ENCODE data around the gene DSTN. TPM values are rescaled to one million over a fixed set of nuclear protein-coding genes. Genes with fewer than 3 reads are reported as not detected.
A peak's percentile ranks its signal among the peaks of the same experiment; 100 is the strongest.

The DSTN gene
- total and polyA plus RNA-seq, 9 of the 15 experiments (the other 6 are each of a cell fraction or from before 2014, with no cell fraction given): 25.7 to 88.3 (median 61.0) TPM

DNA sequence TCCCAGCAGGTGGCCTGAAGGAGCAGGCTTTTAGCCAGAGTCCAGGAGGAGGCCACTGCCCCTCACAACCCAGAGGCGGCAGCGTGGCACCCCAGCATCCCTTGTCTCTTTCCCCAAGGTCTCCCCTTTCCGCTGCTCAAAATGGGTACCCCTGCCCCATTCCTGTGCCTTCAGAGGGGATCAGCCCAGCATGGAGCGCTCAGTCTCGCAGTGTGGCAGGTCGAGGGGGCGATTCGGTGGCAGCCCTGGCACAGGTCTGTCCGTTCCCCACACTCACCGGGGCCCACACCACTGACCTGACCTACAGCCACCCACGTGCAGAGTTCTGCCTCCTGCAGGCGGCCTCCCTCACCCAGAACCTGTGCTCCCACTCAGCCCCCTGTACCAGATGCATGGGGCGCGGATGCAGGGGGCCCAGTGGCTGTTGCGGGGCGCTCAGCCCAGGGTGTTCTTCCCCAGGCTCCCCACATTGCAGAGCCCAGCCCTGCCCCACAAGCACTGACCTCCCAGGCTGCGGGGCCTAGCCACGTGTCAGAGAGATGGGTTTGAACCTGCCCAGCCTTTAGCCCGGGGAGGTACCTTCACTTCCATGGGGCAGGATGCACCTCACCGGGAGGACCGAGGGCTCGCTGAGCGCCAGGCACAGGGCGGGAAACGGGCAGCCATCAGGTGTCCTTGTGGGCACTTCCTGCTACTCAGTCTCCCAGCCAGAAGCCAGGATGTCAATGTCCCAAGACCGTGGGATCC is 41.8 kb downstream of the DSTN start (continued):
- TF ChIP-seq, protein P1, sequence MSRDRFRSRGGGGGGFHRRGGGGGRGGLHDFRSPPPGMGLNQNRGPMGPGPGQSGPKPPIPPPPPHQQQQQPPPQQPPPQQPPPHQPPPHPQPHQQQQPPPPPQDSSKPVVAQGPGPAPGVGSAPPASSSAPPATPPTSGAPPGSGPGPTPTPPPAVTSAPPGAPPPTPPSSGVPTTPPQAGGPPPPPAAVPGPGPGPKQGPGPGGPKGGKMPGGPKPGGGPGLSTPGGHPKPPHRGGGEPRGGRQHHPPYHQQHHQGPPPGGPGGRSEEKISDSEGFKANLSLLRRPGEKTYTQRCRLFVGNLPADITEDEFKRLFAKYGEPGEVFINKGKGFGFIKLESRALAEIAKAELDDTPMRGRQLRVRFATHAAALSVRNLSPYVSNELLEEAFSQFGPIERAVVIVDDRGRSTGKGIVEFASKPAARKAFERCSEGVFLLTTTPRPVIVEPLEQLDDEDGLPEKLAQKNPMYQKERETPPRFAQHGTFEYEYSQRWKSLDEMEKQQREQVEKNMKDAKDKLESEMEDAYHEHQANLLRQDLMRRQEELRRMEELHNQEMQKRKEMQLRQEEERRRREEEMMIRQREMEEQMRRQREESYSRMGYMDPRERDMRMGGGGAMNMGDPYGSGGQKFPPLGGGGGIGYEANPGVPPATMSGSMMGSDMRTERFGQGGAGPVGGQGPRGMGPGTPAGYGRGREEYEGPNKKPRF (IDR thresholded peaks at IDR 0.05; ENCODE audit: low read depth, low read length): no peak
- TF ChIP-seq, protein P2, sequence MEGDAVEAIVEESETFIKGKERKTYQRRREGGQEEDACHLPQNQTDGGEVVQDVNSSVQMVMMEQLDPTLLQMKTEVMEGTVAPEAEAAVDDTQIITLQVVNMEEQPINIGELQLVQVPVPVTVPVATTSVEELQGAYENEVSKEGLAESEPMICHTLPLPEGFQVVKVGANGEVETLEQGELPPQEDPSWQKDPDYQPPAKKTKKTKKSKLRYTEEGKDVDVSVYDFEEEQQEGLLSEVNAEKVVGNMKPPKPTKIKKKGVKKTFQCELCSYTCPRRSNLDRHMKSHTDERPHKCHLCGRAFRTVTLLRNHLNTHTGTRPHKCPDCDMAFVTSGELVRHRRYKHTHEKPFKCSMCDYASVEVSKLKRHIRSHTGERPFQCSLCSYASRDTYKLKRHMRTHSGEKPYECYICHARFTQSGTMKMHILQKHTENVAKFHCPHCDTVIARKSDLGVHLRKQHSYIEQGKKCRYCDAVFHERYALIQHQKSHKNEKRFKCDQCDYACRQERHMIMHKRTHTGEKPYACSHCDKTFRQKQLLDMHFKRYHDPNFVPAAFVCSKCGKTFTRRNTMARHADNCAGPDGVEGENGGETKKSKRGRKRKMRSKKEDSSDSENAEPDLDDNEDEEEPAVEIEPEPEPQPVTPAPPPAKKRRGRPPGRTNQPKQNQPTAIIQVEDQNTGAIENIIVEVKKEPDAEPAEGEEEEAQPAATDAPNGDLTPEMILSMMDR (IDR thresholded peaks at IDR 0.05 in 2 of 3, conservative IDR thresholded peaks at IDR 0.05 in 1 of 3; ENCODE audit: insufficient read depth in 2 of 3, low read depth in 1 of 3, low read length in 3 of 3): peak; percentile 26 to 62 (median 38); a peak in 3 of 6 replicates

DNA sequence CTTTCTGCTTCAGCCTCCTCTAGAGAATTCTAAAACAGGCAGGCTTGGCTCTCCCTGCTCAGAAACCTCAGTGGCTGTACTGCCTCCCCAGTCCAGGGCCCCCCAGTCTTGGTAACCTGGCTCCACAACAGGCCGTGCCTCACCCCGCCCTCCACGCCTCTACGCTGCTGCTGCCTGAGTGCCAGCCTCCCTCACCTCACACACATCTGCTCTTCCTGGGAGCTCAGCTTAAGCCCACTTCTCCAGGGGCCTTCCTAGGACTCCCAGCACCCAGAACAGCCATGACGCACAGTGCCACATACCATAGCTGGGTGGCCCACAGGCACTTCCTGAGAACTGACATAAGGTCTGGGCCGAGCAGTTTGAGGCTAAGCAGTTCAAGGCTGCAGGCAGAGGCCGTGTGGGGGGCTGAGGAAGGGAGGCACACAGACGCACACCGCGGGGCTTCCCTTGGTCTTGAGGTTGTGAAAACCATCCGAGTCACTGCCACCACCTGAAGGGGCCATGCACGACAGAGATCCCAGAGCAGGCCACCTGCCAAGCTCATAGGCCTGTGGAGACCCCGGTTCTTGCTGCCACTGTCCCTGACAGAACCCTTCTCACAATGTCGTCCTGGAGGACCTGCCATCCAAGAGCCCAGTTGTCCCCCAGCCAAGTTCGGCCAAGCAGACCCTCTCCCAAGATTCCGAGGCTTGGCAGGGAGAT is 42.6 kb downstream of the DSTN start:
- CTCF ChIA-PET (ENCODE audit: low intra/inter-chr PET ratio): no interaction called here
- Histone ChIP-seq H3K27me3 (ENCODE audit: control insufficient read depth in 2 of 2, insufficient read depth in 2 of 2, low read length in 2 of 2) (no peaks in the 10 kb centered on the region), H3K36me3 (ENCODE audit: control insufficient read depth, insufficient read depth, low read length) (peaks cover 20% of the 10 kb centered on the region; the same call in 1 of the 3 replicates), H3K4me3 (no peak overlapping the region), H3K9ac (ENCODE audit: insufficient read depth in 1 of 2, low read depth in 2 of 2, low read length in 2 of 2) (no peak overlapping the region; a peak in 1 of 4 replicates), H3K79me2 (ENCODE audit: control insufficient read depth, insufficient read depth, low read length) (no peaks in the 10 kb centered on the region), H4K20me1 (replicated peaks; ENCODE audit: control insufficient read depth, insufficient read depth, low read length) (no peaks in the 10 kb centered on the region; the same call in 1 of the 2 replicates), H3K4me1 (replicated peaks in 1 of 2; ENCODE audit: control insufficient read depth in 2 of 2, insufficient read depth in 2 of 2, low read length in 2 of 2) (peaks cover 0 to 24% of the 10 kb centered on the region in 2 experiments; a peak in 2 of 5 replicates), H3K9me3 (replicated peaks; ENCODE audit: control insufficient read depth, insufficient read depth, low read depth, low read length) (no peaks in the 10 kb centered on the region), H3K9me1 (ENCODE audit: control insufficient read depth, insufficient read depth, low read length) (no peaks in the 10 kb centered on the region), H2AFZ (ENCODE audit: low read depth, low read length) (no peak overlapping the region), H3K27ac (ENCODE audit: extremely low read depth, low read depth, low read length) (no peak overlapping the region), H3K4me2 (ENCODE audit: insufficient read depth, low read length) (no peak overlapping the region)
- DNase-seq (ENCODE audit: extremely low read depth in 1 of 4, low spot score in 3 of 4) (no peak), FAIRE-seq (no peak), ATAC-seq (no peak; the same call in 2 of the 3 replicates)
- WGBS (ENCODE audit: insufficient coverage, low coverage, missing lambda C conversion rate): 69% methylated on average over 7 of the region's 16 CpGs
- intact Hi-C loops (cut with micrococcal nuclease) (no loop called here), in situ Hi-C loops (cut with MboI) (loop anchor here (5.0 kb wide), 1 partner anchor 70 kb away; no protein-coding TSS in a partner anchor)
- POLR2A ChIA-PET: interaction anchor here (0.6 kb wide), 1 partner anchor 69 kb away, joined by 3 read pairs; the partner anchor contains the start of gene RRBP1
- no TSS peak for BruUV-seq (replicated peaks)
- no peak for TF ChIP-seq ZNF41 (CRISPR knock-in tag; conservative IDR thresholded peaks at IDR 0.05)
- TF ChIP-seq TRIM24 (IDR thresholded peaks at IDR 0.05): no peak
- no peak for TF ChIP-seq SP2 (IDR thresholded peaks at IDR 0.05; ENCODE audit: extremely low read depth, low read depth, low read length, poor library complexity, severe bottlenecking)
- no peak for TF ChIP-seq KDM1A (IDR thresholded peaks at IDR 0.05)
- TF ChIP-seq, protein P3, sequence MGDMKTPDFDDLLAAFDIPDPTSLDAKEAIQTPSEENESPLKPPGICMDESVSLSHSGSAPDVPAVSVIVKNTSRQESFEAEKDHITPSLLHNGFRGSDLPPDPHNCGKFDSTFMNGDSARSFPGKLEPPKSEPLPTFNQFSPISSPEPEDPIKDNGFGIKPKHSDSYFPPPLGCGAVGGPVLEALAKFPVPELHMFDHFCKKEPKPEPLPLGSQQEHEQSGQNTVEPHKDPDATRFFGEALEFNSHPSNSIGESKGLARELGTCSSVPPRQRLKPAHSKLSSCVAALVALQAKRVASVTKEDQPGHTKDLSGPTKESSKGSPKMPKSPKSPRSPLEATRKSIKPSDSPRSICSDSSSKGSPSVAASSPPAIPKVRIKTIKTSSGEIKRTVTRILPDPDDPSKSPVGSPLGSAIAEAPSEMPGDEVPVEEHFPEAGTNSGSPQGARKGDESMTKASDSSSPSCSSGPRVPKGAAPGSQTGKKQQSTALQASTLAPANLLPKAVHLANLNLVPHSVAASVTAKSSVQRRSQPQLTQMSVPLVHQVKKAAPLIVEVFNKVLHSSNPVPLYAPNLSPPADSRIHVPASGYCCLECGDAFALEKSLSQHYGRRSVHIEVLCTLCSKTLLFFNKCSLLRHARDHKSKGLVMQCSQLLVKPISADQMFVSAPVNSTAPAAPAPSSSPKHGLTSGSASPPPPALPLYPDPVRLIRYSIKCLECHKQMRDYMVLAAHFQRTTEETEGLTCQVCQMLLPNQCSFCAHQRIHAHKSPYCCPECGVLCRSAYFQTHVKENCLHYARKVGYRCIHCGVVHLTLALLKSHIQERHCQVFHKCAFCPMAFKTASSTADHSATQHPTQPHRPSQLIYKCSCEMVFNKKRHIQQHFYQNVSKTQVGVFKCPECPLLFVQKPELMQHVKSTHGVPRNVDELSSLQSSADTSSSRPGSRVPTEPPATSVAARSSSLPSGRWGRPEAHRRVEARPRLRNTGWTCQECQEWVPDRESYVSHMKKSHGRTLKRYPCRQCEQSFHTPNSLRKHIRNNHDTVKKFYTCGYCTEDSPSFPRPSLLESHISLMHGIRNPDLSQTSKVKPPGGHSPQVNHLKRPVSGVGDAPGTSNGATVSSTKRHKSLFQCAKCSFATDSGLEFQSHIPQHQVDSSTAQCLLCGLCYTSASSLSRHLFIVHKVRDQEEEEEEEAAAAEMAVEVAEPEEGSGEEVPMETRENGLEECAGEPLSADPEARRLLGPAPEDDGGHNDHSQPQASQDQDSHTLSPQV (IDR thresholded peaks at IDR 0.05): no peak
- no peak for TF ChIP-seq TAF15 (IDR thresholded peaks at IDR 0.05; ENCODE audit: low read depth, low read length)
- TF ChIP-seq HMG20B (CRISPR knock-in tag; IDR thresholded peaks at IDR 0.05): no peak
